Vagina (tissue), 2 donors: ENCODE measurements around the gene HEATR5B. TPM values are rescaled to one million over a fixed set of nuclear protein-coding genes. Genes with fewer than 3 reads are reported as not detected.

Experiments used
- DNase-seq, 2 donors: peaks; one replicate each; pipeline ENCODE4 v3.0.0-alpha.2; 2017; ENCODE audit errors: extremely low spot score in 2 of 2
- H3K27ac ChIP-seq: fragments of 200-600 bp; sonication (generic); one replicate; pipeline ENCODE4 v1.5.1; 2019
- H3K27me3 ChIP-seq: fragments of 200-600 bp; sonication (generic); one replicate; pipeline ENCODE4 v1.5.1; 2019
- H3K36me3 ChIP-seq, 2 donors: fragments of 200-600 bp; sonication (generic); one replicate each; pipeline ENCODE4 v1.5.1; 2017 to 2019
- H3K4me1 ChIP-seq: fragments of 200-600 bp; sonication (generic); one replicate; pipeline ENCODE4 v1.5.1; 2019
- H3K4me3 ChIP-seq, 2 donors: fragments of 200-600 bp; sonication (generic); 1 replicate in 1 of 2; 2 replicates in 1 of 2; pipeline ENCODE4 v1.5.1; 2016 to 2019
- H3K9me3 ChIP-seq: fragments of 200-600 bp; sonication (generic); one replicate; pipeline ENCODE4 v1.5.1; 2019
- CTCF ChIP-seq, 3 experiments: fragments of 450-650 bp in 2 of 3; fragments of 200-600 bp in 1 of 3; sonication (generic) in 1 of 3; IDR thresholded peaks; one replicate each; pipeline ENCODE4 v1.5.1; 2017 to 2019; ENCODE audit warnings: antibody characterized with exemption in 3 of 3, mild to moderate bottlenecking in 2 of 3, moderate library complexity in 2 of 3
- POLR2A ChIP-seq, 2 donors: fragments of 450-650 bp; IDR thresholded peaks; one replicate each; pipeline ENCODE4 v1.6.1; 2017; ENCODE audit warnings: antibody characterized with exemption in 2 of 2, mild to moderate bottlenecking in 2 of 2, moderate library complexity in 2 of 2
- POLR2AphosphoS5 ChIP-seq, 2 donors: sonication (generic); formaldehyde crosslinking; IDR thresholded peaks; one replicate each; pipeline ENCODE4 v1.9.0; 2017; ENCODE audit warnings: antibody characterized with exemption in 2 of 2, mild to moderate bottlenecking in 2 of 2, low read depth in 1 of 2; ENCODE audit not compliant: insufficient read depth in 1 of 2
- intact Hi-C: fragments of 100-400 bp; cut with DNase I; formaldehyde crosslinking; loops from one replicate; pipeline ENCODE4 v1.15.1; 2023
- total RNA-seq: library from RNA; depleted of rRNA; stranded (reverse); fragments of >200 nt; gene quantifications from one replicate; pipeline ENCODE4 v1.2.3, GENCODE V29; 2016

The HEATR5B gene
- total RNA-seq, 1 donor from 2014 or later = 38.3 TPM

- Histone ChIP-seq H3K27ac (no peak overlapping the region), H3K27me3 (no peaks in the 10 kb centered on the region), H3K4me3 (no peak overlapping the region), H3K9me3 (no peaks in the 10 kb centered on the region), H3K36me3 (peaks cover 0 to 31% of the 10 kb centered on the region in 2 donors), H3K4me1 (no peaks in the 10 kb centered on the region)
- TF ChIP-seq POLR2AphosphoS5 (IDR thresholded peaks at IDR 0.05; ENCODE audit: insufficient read depth in 1 of 2, low read depth in 1 of 2) = no peak
- no peak for TF ChIP-seq CTCF (IDR thresholded peaks at IDR 0.05)
- no peak for TF ChIP-seq POLR2A (IDR thresholded peaks at IDR 0.05)
- no peak for DNase-seq
- intact Hi-C loops = no loop called here
Observed at GRCh38 chr2:37102588-37102987, 18.4 kb upstream of the HEATR5B start.

- DNase-seq = no peak
- H3K27ac ChIP-seq = no peak overlapping the region
- peaks cover 0 to 22% of the 10 kb centered on the region in 2 donors for H3K36me3 ChIP-seq
- intact Hi-C loops = no loop called here
- no peaks in the 10 kb centered on the region for H3K27me3 ChIP-seq
- TF ChIP-seq POLR2A (IDR thresholded peaks at IDR 0.05) (no peak), POLR2AphosphoS5 (IDR thresholded peaks at IDR 0.05; ENCODE audit: insufficient read depth in 1 of 2, low read depth in 1 of 2) (no peak), CTCF (IDR thresholded peaks at IDR 0.05) (no peak)
- H3K4me3 ChIP-seq = no peak overlapping the region
- no peaks in the 10 kb centered on the region for H3K4me1 ChIP-seq
- no peaks in the 10 kb centered on the region for H3K9me3 ChIP-seq
Observed at GRCh38 chr2:37100054-37100453, 15.9 kb upstream of the HEATR5B start.

GRCh38 chr2:37098416-37099118 is 14.4 kb upstream of the HEATR5B start:
- Histone ChIP-seq H3K27ac (no peak overlapping the region), H3K4me3 (no peak overlapping the region)

GRCh38 chr2:37096568-37096967 is 12.4 kb upstream of the HEATR5B start:
- no peak for DNase-seq
- Histone ChIP-seq H3K4me1 (no peaks in the 10 kb centered on the region), H3K4me3 (no peak overlapping the region), H3K9me3 (no peaks in the 10 kb centered on the region), H3K27me3 (no peaks in the 10 kb centered on the region), H3K27ac (no peak overlapping the region), H3K36me3 (peaks cover 0 to 40% of the 10 kb centered on the region in 2 donors)
- intact Hi-C loops = no loop called here
- TF ChIP-seq CTCF (IDR thresholded peaks at IDR 0.05) (no peak), POLR2AphosphoS5 (IDR thresholded peaks at IDR 0.05; ENCODE audit: insufficient read depth in 1 of 2, low read depth in 1 of 2) (no peak), POLR2A (IDR thresholded peaks at IDR 0.05) (no peak)

More at GRCh38 chr2:37098416-37099118, 14.4 kb upstream of the HEATR5B start:
- Histone ChIP-seq H3K27me3 (no peaks in the 10 kb centered on the region), H3K9me3 (no peaks in the 10 kb centered on the region), H3K36me3 (peaks cover 0 to 36% of the 10 kb centered on the region in 2 donors), H3K4me1 (no peaks in the 10 kb centered on the region)
- TF ChIP-seq POLR2AphosphoS5 (IDR thresholded peaks at IDR 0.05; ENCODE audit: insufficient read depth in 1 of 2, low read depth in 1 of 2) (no peak), POLR2A (IDR thresholded peaks at IDR 0.05) (no peak), CTCF (IDR thresholded peaks at IDR 0.05) (no peak)
- intact Hi-C loops = no loop called here
- no peak for DNase-seq

- Histone ChIP-seq H3K27me3 (no peaks in the 10 kb centered on the region), H3K9me3 (no peaks in the 10 kb centered on the region), H3K4me1 (no peaks in the 10 kb centered on the region), H3K36me3 (peaks cover 0 to 50% of the 10 kb centered on the region in 2 donors), H3K4me3 (no peak overlapping the region), H3K27ac (no peak overlapping the region)
- TF ChIP-seq POLR2A (IDR thresholded peaks at IDR 0.05) (no peak), CTCF (IDR thresholded peaks at IDR 0.05) (no peak), POLR2AphosphoS5 (IDR thresholded peaks at IDR 0.05; ENCODE audit: insufficient read depth in 1 of 2, low read depth in 1 of 2) (no peak)
- no peak for DNase-seq
- intact Hi-C loops = no loop called here
Observed at GRCh38 chr2:37091873-37092272, 7.7 kb upstream of the HEATR5B start.
